Measurements from ENCODE around the gene SAFB. TPM values are rescaled to one million over a fixed set of nuclear protein-coding genes. Genes with fewer than 3 reads are reported as not detected.

SAFB gene
- total and polyA plus RNA-seq, 2 of the 13 experiments (the other 11 are each of a cell fraction or from before 2014, with no cell fraction given) = 21.0 to 28.4 TPM

GRCh38 chr19:5686647-5687359 is 63.9 kb downstream of the SAFB start (continued):
- TF ChIP-seq GPBP1L1 (CRISPR knock-in tag; IDR thresholded peaks at IDR 0.05) (no peak), KDM4B (CRISPR knock-in tag; IDR thresholded peaks at IDR 0.05) (no peak), ZMYM2 (CRISPR knock-in tag; IDR thresholded peaks at IDR 0.05) (peak; percentile 68; the same call in 1 of the 2 replicates), ZNF816 (CRISPR knock-in tag; IDR thresholded peaks at IDR 0.05; ENCODE audit: borderline replicate concordance) (0 out of 2 replicates have a peak, but pooled peaks have one; percentile 65), ZBTB2 (CRISPR knock-in tag; IDR thresholded peaks at IDR 0.05; ENCODE audit: low read depth) (0 out of 2 replicates have a peak, but pooled peaks have one; percentile 28), ZSCAN25 (CRISPR knock-in tag; IDR thresholded peaks at IDR 0.05) (no peak; the same call in 1 of the 2 replicates), ARHGAP35 (CRISPR knock-in tag; IDR thresholded peaks at IDR 0.05; ENCODE audit: borderline replicate concordance) (no peak), RAD51 (IDR thresholded peaks at IDR 0.05; ENCODE audit: borderline replicate concordance) (no peak), ZNF142 (CRISPR knock-in tag; IDR thresholded peaks at IDR 0.05) (no peak), ZNF605 (CRISPR knock-in tag; IDR thresholded peaks at IDR 0.05) (no peak), ZNF614 (CRISPR knock-in tag; IDR thresholded peaks at IDR 0.05; ENCODE audit: borderline replicate concordance) (no peak), ARID5B (CRISPR knock-in tag; IDR thresholded peaks at IDR 0.05) (no peak; the same call in 1 of the 2 replicates), ADNP (CRISPR knock-in tag; IDR thresholded peaks at IDR 0.05) (no peak; the same call in 1 of the 2 replicates), PBX3 (CRISPR knock-in tag; IDR thresholded peaks at IDR 0.05; ENCODE audit: borderline replicate concordance) (no peak)
